ENCODE results near the gene NIPAL1. TPM values are rescaled to one million over a fixed set of nuclear protein-coding genes. Genes with fewer than 3 reads are reported as not detected.
A peak's percentile ranks its signal among the peaks of the same experiment; 100 is the strongest.

NIPAL1 gene
- total RNA-seq, 1 donor from 2014 or later = 12.1 TPM

DNA sequence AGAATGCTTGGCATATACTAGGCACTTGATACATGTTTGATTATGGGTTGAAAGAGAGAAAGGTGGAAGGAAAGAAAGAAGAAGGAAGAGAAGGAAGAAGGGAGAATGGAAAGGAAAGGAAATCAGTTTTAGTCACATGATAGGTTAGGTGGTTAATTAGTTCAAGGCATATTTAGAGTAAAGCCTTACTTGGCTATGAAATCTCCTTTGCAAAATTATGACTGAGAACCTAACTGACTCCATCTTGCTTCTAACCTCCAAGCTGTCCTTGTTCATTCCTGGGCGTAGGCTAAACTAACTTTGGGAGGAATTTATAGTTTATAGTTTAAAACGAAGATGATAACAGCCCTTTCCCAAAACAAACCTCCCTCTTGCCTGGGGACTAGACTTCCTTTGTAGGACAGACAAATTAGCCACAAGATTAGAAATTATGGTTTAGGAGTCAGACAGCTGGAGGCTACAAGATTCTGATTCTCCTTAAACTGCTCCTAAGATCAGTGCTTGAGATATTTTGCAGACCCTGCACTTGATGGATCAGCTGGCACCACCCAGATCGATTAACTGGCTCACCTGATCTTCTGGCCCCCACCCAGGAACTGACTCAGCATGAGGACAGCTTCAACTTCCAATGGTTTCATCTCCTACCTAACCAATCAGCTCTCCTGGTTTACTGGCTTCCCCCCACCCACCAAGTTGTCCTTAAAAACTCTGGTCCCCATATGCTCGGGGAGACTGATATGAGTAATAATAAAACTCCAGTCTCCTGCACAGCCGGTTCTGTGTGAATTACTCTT, 62.5 kb downstream of the NIPAL1 start:
- H3K27me3 Mint-ChIP-seq (ENCODE audit: low read depth) = no peaks in the 10 kb centered on the region
- DNase-seq (ENCODE audit: low spot score in 2 of 2, unreplicated experiment in 2 of 2) = no peak
- no peaks in the 10 kb centered on the region for H3K36me3 Mint-ChIP-seq
- H3K27ac Mint-ChIP-seq = peak overlapping the region; percentile 93
- peak overlapping the region; percentile 20 for H3K4me3 Mint-ChIP-seq
- no peaks in the 10 kb centered on the region for H3K9me3 Mint-ChIP-seq
- peaks cover 52% of the 10 kb centered on the region for H3K4me1 Mint-ChIP-seq
- TF ChIP-seq, protein P1, sequence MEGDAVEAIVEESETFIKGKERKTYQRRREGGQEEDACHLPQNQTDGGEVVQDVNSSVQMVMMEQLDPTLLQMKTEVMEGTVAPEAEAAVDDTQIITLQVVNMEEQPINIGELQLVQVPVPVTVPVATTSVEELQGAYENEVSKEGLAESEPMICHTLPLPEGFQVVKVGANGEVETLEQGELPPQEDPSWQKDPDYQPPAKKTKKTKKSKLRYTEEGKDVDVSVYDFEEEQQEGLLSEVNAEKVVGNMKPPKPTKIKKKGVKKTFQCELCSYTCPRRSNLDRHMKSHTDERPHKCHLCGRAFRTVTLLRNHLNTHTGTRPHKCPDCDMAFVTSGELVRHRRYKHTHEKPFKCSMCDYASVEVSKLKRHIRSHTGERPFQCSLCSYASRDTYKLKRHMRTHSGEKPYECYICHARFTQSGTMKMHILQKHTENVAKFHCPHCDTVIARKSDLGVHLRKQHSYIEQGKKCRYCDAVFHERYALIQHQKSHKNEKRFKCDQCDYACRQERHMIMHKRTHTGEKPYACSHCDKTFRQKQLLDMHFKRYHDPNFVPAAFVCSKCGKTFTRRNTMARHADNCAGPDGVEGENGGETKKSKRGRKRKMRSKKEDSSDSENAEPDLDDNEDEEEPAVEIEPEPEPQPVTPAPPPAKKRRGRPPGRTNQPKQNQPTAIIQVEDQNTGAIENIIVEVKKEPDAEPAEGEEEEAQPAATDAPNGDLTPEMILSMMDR (IDR thresholded peaks at IDR 0.05; ENCODE audit: unreplicated experiment) = no peak

- H3K27ac Mint-ChIP-seq = peak overlapping the region; percentile 93
- H3K36me3 Mint-ChIP-seq = no peaks in the 10 kb centered on the region
- DNase-seq (ENCODE audit: low spot score in 2 of 2, unreplicated experiment in 2 of 2) = no peak
- peaks cover 50% of the 10 kb centered on the region for H3K4me1 Mint-ChIP-seq
- H3K27me3 Mint-ChIP-seq (ENCODE audit: low read depth) = no peaks in the 10 kb centered on the region
- H3K9me3 Mint-ChIP-seq = no peaks in the 10 kb centered on the region
- H3K4me3 Mint-ChIP-seq = peak overlapping the region; percentile 15
- TF ChIP-seq, protein P1 (IDR thresholded peaks at IDR 0.05; ENCODE audit: unreplicated experiment) = no peak
Observed at GRCh38 chr4:48079972-48080391, 63.4 kb downstream of the NIPAL1 start.

DNA sequence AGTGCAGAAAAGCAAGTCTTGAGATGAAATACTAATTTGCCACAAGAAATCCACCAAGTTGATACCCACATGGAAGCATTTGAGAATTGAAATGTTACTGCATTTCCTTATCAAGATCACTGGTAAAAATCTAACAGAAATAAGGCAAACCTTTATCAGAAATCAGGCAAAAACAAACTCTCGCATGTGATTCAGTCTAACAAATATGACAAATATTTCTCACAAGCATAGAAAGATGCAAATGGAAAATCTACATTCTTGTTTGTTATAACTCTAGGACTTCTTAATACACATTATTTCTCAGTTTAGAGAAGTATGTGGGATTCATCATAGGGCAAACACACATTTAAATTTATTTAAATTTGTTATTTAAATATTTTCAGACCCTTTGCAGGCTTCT, 64.6 kb downstream of the NIPAL1 start:
- no peaks in the 10 kb centered on the region for H3K27me3 Mint-ChIP-seq (ENCODE audit: low read depth)
- H3K4me1 Mint-ChIP-seq = peaks cover 50% of the 10 kb centered on the region
- peaks cover 4% of the 10 kb centered on the region for H3K9me3 Mint-ChIP-seq
- no peak for DNase-seq (ENCODE audit: low spot score in 2 of 2, unreplicated experiment in 2 of 2)
- TF ChIP-seq, protein P1 (IDR thresholded peaks at IDR 0.05; ENCODE audit: unreplicated experiment) = no peak
- peaks cover 6% of the 10 kb centered on the region for H3K36me3 Mint-ChIP-seq
- H3K27ac Mint-ChIP-seq = peak overlapping the region; percentile 89
- no peak overlapping the region for H3K4me3 Mint-ChIP-seq

DNA sequence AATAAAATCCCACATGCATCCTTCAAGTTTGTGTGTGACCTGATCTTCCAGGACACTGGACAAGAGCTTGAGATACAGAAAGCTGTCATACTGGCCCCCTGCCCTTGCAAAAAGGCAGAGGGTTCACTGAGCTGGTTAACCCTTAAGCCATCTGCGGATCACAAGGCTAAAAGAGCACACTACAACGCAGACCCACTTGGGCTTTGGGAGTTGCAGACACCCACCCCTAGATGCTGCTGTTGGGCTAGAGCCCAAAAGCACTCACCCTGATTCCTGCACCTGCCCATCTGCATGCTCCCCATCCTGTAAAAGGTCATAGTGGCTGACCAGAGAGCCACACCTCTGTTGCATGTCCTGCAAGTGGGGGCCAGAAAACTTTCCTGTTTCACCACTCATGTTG, 66.4 kb downstream of the NIPAL1 start:
- H3K4me3 Mint-ChIP-seq = no peak overlapping the region
- DNase-seq (ENCODE audit: low spot score in 2 of 2, unreplicated experiment in 2 of 2) = no peak
- no peak overlapping the region for H3K27ac Mint-ChIP-seq
- peaks cover 41% of the 10 kb centered on the region for H3K4me1 Mint-ChIP-seq
- TF ChIP-seq, protein P1 (IDR thresholded peaks at IDR 0.05; ENCODE audit: unreplicated experiment) = no peak
- H3K9me3 Mint-ChIP-seq = peaks cover 4% of the 10 kb centered on the region
- H3K36me3 Mint-ChIP-seq = peaks cover 6% of the 10 kb centered on the region
- no peaks in the 10 kb centered on the region for H3K27me3 Mint-ChIP-seq (ENCODE audit: low read depth)

DNA sequence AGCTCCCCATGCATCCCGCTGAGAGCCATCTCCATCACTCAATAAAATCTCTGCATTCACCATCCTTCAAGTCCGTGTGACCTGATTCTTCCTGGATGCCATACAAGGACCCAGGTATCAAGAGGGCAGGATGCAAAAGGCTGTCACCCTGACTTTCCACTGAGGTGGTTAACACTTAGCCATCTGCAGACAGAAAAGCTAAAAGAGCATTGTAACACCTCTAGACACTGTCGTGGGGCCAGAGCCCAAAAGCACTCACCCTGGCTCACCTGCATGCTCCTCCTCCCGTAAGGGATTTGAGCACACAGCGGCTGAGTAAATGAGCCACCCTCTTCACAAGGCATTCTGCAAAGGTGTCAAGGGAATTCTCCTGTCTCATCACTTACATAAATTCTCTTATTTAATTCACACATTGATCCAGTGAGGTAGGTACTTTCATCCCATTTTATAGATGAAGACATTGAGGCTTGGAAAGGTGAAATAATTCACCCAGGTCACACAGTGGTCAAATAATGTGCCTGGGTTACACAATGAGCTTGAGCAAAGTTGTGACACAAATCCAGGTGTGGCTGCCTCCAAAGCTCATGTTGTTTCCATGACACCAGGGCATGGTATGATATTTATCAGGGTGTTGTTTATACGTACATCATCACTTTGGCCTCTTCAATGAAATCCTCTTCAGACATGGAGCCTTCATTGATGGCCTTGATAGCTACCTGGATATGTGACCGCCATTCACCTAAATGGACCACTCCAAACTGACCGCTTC, 69.4 kb downstream of the NIPAL1 start:
- H3K4me3 Mint-ChIP-seq = no peak overlapping the region
- peaks cover 14% of the 10 kb centered on the region for H3K4me1 Mint-ChIP-seq
- H3K27ac Mint-ChIP-seq = no peak overlapping the region
- no peak for DNase-seq (ENCODE audit: low spot score in 2 of 2, unreplicated experiment in 2 of 2)
- H3K36me3 Mint-ChIP-seq = peaks cover 6% of the 10 kb centered on the region
- no peaks in the 10 kb centered on the region for H3K27me3 Mint-ChIP-seq (ENCODE audit: low read depth)
- TF ChIP-seq, protein P1 (IDR thresholded peaks at IDR 0.05; ENCODE audit: unreplicated experiment) = no peak
- H3K9me3 Mint-ChIP-seq = peaks cover 4% of the 10 kb centered on the region

Other genes with a start within 250 kb of the NIPAL1 start
- 1.1 to 1.5 TPM (median 1.3 TPM) in 3 replicates for gene CORIN, start 178.7 kb upstream of the NIPAL1 start, total RNA-seq
- gene NFXL1, start 102.2 kb upstream of the NIPAL1 start, total RNA-seq = 25.8 to 30.3 TPM (median 27.7 TPM) in 3 replicates
- gene CNGA1, start 91 bp upstream of the NIPAL1 start, total RNA-seq = 3.9 to 4.7 TPM (median 4.6 TPM) in 3 replicates
- 1.5 to 1.7 TPM (median 1.7 TPM) in 3 replicates for gene TXK, start 117.5 kb downstream of the NIPAL1 start, total RNA-seq

All from mesothelial cell of epicardium (in vitro differentiated cells).